ENCODE results near the gene LTB.

DNA sequence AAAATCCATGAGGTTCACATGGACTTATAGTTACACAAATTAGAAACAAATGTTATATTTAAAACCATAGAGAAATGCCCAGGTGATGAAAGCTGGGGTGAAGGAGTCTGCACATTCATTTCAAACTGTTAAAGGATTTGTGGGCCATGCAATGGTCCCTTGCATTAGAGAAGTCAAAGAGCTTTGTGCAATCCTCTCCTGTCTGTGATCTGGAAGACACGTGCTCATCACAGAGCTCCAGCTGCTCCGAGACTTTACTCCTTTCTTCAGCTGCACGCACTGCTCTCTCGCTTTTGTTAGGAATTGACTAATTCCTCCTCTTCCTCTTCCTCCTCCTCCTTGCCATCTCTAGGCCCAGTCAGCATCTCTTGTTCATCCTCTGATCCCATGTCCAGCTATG, 28.7 kb upstream of the LTB start:
- TF ChIP-seq, protein P1, sequence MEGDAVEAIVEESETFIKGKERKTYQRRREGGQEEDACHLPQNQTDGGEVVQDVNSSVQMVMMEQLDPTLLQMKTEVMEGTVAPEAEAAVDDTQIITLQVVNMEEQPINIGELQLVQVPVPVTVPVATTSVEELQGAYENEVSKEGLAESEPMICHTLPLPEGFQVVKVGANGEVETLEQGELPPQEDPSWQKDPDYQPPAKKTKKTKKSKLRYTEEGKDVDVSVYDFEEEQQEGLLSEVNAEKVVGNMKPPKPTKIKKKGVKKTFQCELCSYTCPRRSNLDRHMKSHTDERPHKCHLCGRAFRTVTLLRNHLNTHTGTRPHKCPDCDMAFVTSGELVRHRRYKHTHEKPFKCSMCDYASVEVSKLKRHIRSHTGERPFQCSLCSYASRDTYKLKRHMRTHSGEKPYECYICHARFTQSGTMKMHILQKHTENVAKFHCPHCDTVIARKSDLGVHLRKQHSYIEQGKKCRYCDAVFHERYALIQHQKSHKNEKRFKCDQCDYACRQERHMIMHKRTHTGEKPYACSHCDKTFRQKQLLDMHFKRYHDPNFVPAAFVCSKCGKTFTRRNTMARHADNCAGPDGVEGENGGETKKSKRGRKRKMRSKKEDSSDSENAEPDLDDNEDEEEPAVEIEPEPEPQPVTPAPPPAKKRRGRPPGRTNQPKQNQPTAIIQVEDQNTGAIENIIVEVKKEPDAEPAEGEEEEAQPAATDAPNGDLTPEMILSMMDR (conservative IDR thresholded peaks at IDR 0.05; ENCODE audit: low read depth, low read length), result no peak
- no peak for TF ChIP-seq EZH2 (IDR thresholded peaks at IDR 0.05; ENCODE audit: borderline replicate concordance, low read depth, low read length, poor library complexity, severe bottlenecking)

Measured in A673 (cell line).